GM19023 (cell line): ENCODE results near the gene SOX6.

ENCODE experiments used
- ATAC-seq: cut with Tn5 transposase; IDR thresholded peaks from one replicate; pipeline ENCODE4 v1.9.1; 2021; ENCODE audit warnings: mild to moderate bottlenecking, moderate library complexity; ENCODE audit not compliant: unreplicated experiment

SOX6 gene

DNA sequence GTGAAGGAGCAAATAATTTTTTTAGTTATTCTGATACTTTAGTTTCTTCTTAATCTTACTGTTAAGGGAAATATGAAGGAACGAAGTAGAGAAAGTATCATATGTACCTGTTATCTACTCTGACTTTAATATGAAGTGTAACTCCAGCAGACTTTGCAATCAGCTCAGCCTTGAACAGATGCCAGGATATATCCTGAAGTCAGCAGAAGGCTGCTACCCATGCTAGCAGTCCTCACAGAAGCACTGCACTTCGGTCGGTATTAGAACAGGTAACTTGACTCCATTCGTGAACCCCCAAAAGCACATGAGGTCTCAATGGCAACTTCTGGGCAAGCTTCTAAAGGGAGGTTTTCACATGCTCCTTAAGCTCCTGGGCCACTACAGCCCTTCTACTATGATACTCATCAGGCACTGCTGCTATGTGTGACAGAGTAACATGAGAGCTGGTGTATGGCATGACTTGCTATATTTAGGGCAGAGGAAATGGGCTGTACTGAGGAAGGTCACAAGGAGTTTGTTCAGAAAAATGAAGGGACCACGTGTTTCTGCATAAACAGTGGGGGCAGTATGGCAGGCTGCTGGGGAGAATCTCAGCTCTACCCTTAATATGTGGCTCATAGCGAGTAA lies 344.1 kb downstream of the SOX6 start:
- no peak for ATAC-seq

DNA sequence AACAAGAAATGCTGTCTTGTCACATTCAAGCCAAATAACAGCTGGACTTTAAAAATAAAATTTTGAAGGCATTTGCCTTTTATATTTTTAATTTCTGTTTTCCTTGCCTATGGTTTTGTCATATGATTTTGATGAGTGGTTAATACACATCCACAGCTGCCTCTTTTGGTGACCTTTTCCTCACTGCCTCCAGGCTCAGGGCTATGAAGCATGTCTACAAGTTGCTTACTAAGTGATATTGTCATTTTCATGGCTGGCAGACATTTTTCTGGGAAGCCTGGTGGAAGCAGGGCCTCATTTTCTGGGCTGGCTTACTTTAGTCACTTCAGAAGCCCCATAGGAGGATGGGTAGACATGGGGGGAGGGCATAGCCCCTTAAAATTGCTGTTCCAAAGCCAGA lies 344.9 kb downstream of the SOX6 start:
- ATAC-seq: no peak

DNA sequence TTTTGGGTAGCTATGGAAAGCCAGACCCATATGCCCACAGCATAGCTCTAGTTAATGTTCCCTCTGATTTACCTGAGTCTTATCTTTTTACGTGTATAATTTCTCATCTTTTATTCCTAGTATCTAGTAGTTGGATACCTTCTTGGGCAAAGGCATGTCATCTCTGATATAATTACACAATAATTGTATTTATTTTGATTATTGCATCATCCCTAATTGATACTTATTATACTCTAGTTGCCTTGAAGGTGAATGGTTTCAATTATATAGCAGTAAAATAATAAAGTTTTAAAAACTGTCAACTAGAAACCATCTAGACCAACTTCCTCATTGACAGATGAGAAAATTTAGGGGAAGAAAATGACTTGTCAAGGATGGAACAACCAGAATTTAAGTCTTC lies 347.3 kb downstream of the SOX6 start:
- no peak for ATAC-seq

DNA sequence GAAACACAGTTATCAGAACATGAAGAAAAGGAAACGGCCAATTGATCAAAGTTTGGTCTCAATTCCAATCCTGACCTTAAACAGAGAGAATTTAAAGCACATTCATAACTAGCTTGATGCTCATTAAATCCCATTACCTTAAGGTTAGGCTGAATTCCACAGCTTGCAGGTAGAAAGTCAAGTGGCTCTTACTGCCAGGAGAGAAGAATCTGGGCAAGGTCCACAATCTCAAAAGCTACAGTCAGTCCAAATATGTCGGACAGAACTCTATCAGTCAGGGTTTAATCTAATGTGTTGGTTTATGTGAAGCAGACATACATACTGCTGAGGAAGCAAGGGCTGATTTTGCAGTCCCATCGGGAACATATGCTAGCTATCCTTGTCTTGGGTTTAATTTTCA lies 348.8 kb downstream of the SOX6 start:
- no peak for ATAC-seq

DNA sequence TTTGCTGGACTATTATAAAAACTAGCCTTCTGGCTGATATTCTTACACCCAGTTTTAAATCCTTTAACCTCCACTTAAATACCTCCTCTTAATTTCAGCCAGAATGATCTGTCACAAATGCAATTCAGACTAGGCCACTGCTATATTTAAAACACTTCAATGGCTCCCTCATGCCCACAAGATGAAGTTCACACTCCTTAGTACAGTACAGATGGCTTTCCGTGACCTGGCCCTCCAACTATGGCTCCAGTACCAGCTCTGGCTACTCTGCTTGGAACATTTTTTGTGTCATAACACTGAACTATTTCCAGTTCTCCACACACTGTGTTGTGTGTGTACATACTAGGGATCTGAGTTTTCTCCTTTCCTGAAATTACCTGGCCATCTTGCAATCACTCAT lies 353.4 kb downstream of the SOX6 start:
- no peak for ATAC-seq

DNA sequence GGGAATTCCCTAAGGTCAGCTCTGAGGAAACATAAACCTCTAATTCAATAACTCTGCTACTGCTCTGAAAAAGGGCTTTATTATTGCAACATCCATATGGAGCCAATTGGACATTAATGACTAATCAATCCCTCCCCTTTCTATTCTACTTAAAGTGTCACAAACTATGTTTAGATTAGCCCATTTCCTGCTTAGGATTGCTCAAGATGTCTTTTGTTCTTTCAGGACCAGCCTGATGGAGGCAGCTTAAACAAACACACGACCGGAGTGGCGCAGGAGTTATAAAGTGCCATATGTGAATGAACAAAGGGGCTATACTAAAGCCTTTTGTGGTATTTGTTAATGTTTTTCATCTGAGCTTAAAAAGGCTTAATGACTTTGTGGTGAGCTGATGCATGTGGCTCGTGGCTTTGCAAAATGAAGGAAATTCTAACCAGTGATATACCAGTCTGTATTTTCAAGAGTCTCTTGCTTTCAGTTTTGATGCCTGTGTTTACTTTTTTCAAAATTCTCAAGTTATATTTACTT lies 354.4 kb downstream of the SOX6 start:
- ATAC-seq: peak; percentile 60

DNA sequence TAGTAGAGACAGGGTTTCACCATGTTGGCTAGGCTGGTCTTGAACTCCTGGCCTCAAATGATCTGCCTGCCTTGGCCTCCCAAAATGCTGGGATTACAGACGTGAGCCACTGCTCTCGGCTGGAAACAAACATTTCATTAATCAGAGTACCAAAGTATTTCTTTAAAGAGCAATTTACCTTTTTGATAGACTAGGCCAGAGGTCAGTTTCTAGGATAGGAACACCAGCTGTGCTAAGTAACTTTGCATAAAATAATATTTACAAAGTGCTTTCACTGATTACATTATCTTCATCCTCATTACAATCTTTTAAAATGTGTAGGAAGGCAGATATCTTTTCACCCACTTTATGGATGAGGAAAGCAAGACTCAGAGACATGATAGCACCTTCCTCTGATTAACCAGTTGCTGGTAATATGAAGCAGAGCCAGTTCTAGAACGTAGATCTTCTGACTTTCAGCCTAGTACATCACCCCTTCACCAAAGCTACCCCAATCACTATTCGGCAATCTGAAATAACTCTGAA lies 355.2 kb downstream of the SOX6 start:
- no peak for ATAC-seq

DNA sequence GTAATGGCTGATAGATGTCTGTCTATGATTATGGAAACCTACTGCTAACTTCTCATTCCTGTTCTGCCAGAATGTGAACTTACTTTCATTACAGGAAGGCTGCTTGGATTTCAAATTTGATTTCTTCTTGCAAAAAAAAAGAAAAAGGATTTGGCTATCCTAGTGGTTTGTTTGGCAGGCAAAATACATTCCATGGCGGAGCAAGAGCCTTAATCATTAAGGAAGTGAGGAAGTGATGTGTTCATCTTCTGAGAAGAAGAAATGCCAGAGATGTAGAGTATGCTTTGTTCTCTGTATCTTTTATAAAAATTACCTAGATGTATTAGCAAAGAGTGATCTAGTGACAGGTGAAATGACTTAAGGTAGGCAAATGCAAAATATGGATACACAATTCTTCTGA lies 356.3 kb downstream of the SOX6 start:
- no peak for ATAC-seq

DNA sequence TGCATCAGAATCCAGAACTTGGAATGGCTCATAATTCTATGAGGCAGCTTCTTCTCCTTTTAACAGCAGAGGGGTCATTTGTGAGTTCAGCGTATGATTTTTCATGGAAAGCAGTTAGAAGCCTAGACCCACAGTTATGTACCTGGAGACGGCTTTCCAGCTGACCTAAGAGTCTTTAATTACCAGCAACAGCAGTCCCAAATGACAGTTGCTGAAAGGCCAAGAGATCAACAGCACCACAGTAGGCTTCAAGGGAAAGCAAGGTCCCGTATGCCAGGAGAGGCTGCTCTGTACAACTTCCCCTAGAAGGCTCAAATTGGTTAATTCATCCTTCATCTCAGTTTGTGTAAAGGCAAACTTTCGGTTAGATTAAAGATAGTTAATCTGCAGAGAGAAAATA lies 363.0 kb downstream of the SOX6 start:
- ATAC-seq: no peak

DNA sequence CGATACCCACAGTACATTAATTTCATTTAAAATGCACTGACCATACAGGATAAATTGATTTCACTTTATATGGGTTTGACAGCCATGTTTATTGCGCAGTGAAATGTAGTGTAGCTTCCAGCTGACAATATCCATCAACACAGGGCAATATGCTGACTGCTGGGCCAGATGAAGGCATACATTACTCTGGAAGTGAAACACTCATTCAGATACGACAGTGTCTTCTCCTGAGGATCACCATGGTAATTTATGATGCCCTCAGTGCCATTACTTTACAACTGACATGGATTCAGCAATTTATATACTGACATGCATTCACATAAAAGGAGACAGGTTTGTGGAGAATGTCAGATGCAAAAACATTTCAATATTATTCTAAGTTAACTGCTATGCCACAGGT lies 365.1 kb downstream of the SOX6 start:
- ATAC-seq: no peak

DNA sequence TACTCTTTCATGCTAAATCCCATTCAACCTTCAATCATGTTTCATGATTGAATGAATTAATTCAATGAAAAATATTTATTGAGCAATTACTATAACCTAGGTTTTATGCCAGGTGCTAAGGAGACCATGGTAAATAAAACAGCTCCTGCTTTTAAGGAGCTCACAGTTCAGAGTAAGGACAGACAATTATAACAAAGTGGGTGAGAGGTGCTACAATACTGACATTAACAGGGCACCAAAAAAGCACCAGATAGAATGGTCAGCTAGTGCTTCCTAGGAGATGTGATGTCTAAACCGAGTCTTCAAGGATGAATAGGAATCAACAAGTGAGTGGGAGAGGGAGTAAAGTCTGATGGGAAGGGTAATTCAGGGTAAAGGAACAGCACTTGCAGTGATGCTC lies 366.7 kb downstream of the SOX6 start:
- ATAC-seq: no peak

DNA sequence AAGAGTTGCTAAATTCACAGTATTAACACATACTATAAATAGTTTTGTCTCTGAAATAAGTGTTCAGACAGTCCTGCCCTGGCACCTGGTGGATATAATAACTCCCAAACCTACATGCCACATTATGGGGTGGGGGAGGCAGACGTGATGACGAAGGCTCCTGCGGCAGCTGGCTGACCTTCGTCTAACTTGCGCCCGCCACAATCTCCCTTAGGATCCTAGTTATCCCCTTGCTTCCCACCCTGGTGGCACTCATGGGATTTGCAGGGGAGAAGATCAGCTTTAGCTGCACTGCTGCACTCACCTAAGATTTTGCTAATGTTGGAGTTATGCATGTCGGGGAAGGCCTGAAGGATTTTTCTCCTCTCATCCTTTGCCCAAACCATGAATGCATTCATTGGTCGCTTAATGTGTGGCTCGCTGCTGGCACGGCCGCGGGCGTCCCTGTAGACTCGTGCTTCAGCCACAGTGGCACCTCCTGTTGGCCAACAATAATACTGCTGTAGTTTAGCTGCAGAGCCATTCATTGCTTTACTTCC lies 367.6 kb downstream of the SOX6 start:
- no peak for ATAC-seq

DNA sequence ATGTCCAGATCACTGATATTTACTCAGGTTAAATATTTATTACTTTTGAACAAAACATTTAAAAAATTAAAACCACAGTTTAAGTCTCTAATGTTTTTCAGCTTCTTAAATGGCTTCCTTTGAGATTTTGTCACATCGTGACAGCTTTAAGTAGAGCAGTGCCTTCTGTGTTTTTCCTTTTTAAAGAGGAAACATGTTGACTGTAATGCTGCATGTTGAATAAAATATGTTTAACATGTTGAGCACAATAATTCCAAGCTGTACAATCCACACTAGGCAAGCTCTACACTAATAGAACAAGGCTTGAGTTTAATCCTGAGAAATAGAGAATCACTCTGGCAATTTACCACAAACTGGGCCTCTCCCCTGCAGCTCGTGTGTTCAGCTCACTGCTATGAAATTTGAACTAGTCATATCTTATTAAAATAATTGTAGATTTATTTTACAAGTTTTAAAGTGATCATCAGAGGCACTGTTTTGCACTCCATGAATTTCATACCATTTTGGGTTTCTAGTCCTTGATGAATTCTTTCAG lies 368.3 kb downstream of the SOX6 start:
- no peak for ATAC-seq

DNA sequence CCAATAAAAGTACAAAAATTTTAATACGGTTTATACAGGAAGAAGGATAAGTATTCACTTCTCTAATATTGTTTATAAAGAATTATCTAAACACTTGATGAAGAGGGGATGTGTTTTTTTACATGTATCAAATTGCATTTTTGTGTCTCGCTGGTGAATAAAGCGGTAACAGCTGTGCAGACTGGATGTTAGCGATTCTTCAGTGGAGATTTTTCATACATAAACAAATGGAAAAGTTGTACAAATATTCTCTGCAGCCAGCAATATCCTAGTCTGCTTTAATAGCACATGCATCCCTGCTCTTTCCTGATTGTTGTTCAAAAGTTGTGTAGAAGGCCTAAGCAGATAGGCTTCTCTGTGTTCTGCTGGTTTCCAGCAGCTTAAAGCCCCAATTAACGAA lies 369.3 kb downstream of the SOX6 start:
- ATAC-seq: no peak

DNA sequence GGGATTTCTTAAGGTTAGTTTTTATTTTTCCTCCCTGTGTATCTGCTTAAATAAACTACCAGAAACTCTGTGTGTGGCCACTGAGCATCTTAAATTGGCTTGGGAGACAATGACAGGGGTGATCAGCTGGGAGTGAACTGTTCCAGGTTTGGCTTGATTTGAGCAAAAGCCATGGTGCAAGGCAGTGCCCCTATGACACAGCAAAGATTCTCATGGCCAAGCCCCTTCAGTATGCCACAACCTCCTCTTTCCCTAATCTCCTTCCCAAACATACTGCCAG lies 370.5 kb downstream of the SOX6 start:
- ATAC-seq: no peak

DNA sequence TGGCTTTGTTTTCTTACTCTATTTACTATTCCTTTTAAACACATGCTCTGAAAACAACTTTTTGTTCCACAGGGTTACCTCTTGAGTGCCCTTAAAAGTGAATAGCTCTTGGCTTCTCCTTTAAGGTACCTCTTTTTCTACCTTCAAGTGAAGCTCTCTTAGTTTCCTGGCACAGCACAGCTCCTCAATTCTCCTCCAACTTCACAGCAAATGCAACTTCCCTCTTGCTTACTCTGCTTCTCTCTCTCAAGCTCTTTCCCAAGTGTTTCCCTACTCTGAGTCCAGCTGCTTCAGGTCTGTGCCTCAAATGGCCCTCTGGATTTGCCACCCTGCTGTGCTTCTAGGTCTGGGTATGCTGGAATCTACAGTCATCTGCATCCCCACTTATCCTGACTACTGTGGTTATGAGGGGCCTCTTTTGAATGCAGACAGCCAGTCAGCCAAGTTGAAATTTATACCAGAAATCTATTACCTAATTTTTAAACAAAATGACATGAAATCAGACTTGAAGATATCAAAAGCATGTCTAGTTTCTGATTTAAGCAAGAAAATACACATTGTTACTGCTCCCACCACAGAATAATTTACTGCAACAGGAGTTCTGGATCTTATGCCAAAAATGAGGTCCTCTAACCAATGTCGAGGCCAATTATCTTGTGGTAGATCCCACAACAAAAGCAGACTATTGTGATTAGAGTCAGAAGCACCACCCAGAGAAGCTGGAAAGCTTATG lies 371.1 kb downstream of the SOX6 start:
- ATAC-seq: no peak

DNA sequence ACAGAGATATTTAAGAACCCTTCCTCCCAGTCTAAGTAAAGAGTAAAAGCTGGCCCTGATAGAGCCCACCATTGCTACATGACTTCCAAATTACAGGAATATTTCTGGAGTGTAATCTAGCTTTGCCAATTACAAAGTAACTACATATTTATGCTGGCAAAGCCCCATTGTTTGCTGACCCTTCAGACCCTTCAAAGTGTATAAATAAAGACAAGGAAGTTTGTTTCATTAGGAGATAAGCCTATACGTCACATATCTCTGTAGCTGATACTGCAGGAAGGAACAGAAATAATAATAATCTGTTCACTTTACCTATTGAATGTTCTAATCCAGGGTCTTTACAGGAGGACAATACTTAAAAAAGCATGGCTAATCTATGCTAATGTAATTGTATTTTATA lies 375.1 kb downstream of the SOX6 start:
- no peak for ATAC-seq

DNA sequence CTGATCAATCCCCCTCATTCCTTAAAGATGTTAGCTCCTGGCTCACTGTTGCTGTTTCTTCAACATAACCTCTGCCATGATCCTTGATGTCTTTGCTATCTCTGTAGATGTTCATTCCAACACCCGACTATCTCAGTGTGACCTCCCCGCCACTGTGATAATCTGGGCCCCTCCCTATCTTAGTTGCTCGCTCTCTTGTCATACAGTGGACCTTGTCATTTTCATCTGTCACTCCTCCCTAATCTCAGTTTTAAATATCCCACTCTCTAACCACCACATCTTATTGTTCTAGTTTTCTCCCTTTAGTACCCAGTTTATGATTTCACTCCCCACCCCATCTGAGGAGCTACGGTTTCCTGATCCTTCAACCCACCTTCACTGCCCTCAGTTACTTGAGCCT lies 379.2 kb downstream of the SOX6 start:
- no peak for ATAC-seq

DNA sequence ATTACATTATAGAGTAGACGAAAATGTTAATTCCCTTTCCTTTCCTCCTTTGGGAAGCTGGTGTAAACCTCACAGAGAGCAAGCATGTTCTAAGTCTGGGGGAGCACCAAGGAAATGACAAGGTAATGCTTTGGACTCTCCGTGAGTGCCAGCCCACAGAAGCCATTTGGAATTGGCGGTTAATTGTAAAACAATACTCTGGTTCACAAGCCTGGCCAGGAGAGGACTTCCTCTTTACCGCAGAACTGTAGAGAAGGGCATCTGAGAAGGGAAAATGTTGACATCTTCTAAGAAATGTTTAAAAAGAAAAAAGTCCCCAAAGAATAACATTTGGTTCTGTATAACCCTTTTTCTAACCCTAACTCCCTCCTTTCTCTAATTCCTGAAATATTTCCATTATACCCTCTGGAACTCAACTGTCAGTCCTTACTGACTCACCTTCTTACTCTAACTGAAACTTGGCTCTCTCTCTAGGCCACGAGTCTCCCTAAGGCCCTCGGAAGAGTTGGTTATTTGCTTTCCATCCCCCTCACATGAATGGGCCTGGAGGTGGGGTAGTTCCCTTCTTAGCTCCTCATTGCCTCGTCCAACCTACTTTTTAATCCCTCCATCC lies 379.8 kb downstream of the SOX6 start:
- ATAC-seq: no peak

DNA sequence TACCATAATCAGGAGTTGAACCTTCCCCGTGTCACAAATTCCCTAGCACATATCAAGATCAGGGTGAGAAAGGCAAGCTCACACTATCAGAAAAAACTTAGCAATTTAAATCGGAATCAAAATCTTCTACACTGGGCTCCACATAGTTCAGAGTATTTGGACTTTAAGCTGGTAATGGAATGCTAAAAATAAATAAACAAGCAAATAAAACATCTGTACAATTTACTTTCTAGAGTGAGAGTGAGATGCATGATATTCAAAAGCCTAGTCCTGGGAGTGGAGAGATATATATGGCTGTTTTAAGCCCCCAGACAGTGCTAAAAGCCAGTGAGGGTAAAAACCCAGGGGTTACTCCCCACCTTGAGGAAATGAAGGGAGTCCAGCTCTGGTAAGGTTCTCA lies 380.6 kb downstream of the SOX6 start:
- no peak for ATAC-seq

DNA sequence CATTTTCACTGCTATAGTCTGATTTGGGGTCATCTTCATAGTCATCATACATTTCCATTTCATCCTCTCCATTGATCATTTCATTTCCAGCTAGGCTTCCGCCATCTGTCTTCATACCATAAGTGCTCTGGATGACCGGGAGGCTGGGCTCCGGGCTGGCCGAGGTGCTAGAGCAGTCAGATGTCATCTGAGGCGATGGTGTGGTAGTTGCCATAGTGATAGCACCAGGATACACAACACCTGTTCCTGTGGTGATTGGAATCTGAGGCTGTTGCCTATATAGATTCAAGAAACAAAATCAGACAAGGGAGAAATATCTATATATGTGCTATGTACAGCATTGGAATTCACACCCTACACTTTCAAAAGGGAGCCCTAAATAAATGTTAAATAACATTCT lies 383.5 kb downstream of the SOX6 start:
- no peak for ATAC-seq

DNA sequence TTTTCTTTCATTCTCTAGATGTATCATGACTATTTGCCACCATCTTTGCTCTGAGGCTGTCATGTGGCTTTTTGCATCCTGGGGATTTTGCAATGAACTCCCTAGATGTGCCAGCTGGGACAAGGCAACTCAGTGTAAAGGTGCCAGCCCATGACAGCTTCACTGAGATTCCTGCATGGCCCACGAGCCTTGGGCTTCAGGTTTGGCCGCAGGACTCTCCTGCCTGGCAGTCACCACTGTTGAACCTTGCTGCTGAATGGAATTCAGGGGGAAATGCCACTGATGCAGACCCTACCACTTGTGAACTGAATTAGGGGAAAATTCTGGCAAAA lies 385.2 kb downstream of the SOX6 start:
- ATAC-seq: no peak
